Measurements from ENCODE around the gene RSPO1. TPM values are rescaled to one million over a fixed set of nuclear protein-coding genes. Genes with fewer than 3 reads are reported as not detected.

Gene RSPO1
- total RNA-seq, 1 experiment from 2014 or later, result not detected

DNA sequence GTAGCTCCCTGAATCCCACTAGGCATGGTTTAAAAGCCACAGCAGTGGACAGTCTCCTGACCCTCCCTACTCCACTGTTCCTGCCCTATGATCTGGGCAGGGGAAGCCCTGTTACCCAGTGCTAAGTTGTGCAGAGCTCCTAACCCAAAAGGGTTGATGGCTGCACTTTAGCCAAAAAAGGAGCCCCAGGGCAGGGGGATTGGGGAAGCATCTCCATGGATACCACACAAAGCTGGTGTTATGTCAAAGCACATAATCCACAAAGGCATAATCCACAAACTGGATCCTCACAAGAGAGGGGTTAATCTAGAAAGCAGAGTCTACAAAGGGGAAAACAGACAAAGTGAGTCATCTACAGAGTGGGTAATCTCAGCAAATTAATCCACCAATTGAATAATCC lies 5.7 kb downstream of the RSPO1 start:
- Histone ChIP-seq H3K79me2 (ENCODE audit: low read depth) (no peaks in the 10 kb centered on the region), H4K20me1 (ENCODE audit: insufficient read depth) (no peaks in the 10 kb centered on the region), H3K4me1 (replicated peaks; ENCODE audit: insufficient read depth) (no peaks in the 10 kb centered on the region), H3K27ac (no peak overlapping the region), H3K9me2 (ENCODE audit: insufficient read depth) (no peaks in the 10 kb centered on the region), H3K4me3 (no peak overlapping the region), H2AFZ (no peak overlapping the region), H3F3A (ENCODE audit: insufficient read depth, low read depth) (no peaks in the 10 kb centered on the region), H3K4me2 (no peak overlapping the region), H3K36me3 (ENCODE audit: low read depth) (no peaks in the 10 kb centered on the region), H3K9me3 (ENCODE audit: insufficient read depth, low read depth) (no peaks in the 10 kb centered on the region), H3K27me3 (ENCODE audit: insufficient read depth, low read depth) (peaks cover 96% of the 10 kb centered on the region)
- no TSS peak for BruUV-seq (replicated peaks)
- ChIA-PET POLR2A (ENCODE audit: unreplicated experiment) (no interaction called here), CTCF (no interaction called here)
- TF ChIP-seq, protein P1, sequence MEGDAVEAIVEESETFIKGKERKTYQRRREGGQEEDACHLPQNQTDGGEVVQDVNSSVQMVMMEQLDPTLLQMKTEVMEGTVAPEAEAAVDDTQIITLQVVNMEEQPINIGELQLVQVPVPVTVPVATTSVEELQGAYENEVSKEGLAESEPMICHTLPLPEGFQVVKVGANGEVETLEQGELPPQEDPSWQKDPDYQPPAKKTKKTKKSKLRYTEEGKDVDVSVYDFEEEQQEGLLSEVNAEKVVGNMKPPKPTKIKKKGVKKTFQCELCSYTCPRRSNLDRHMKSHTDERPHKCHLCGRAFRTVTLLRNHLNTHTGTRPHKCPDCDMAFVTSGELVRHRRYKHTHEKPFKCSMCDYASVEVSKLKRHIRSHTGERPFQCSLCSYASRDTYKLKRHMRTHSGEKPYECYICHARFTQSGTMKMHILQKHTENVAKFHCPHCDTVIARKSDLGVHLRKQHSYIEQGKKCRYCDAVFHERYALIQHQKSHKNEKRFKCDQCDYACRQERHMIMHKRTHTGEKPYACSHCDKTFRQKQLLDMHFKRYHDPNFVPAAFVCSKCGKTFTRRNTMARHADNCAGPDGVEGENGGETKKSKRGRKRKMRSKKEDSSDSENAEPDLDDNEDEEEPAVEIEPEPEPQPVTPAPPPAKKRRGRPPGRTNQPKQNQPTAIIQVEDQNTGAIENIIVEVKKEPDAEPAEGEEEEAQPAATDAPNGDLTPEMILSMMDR (conservative IDR thresholded peaks at IDR 0.05), result no peak
- no peak for TF ChIP-seq EZH2 (IDR thresholded peaks at IDR 0.05; ENCODE audit: low read depth)
- intact Hi-C loops (cut with micrococcal nuclease; ENCODE audit: unreplicated experiment), result no loop called here
- no peak for DNase-seq

DNA sequence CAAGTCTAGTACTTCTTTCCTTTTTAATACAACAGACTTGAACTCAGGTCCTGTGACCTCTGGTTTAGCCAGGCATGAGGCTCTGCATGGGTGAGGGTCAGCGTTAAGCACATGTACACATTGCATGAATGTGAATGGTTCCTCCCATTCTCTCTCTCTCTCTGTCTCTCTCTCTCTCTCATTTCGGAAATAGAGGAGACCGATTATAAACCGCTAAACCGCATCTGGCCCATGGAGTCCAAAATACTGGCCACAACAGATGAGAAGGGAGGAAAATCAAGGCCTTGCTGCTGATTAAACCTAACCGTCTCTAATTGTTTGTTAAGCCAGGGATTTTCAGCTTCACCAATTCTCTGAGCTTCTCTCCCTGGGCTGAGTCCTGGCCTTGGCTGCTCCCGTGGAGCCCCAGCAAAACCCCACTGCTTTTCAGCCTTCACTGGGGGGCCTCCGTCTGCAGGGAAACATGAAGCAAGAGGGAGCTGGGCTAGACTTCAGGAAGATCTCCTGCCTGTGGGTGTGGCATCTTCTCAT lies 6.6 kb downstream of the RSPO1 start:
- H3K27ac ChIP-seq, result no peak overlapping the region
- H2AFZ ChIP-seq, result no peak overlapping the region
- H3K79me2 ChIP-seq (ENCODE audit: low read depth), result no peaks in the 10 kb centered on the region
- POLR2A ChIA-PET (ENCODE audit: unreplicated experiment), result no interaction called here
- DNase-seq, result no peak
- peaks cover 91% of the 10 kb centered on the region for H3K27me3 ChIP-seq (ENCODE audit: insufficient read depth, low read depth)
- no peaks in the 10 kb centered on the region for H3K9me2 ChIP-seq (ENCODE audit: insufficient read depth)
- H3K36me3 ChIP-seq (ENCODE audit: low read depth), result no peaks in the 10 kb centered on the region
- H3F3A ChIP-seq (ENCODE audit: insufficient read depth, low read depth), result no peaks in the 10 kb centered on the region
- H3K4me3 ChIP-seq, result no peak overlapping the region
- no peak for TF ChIP-seq EZH2 (IDR thresholded peaks at IDR 0.05; ENCODE audit: low read depth)
- TF ChIP-seq, protein P1 (conservative IDR thresholded peaks at IDR 0.05), result no peak
- H3K4me2 ChIP-seq, result no peak overlapping the region
- H4K20me1 ChIP-seq (ENCODE audit: insufficient read depth), result no peaks in the 10 kb centered on the region
- no peaks in the 10 kb centered on the region for H3K9me3 ChIP-seq (ENCODE audit: insufficient read depth, low read depth)
- intact Hi-C loops (cut with micrococcal nuclease; ENCODE audit: unreplicated experiment), result no loop called here
- BruUV-seq (replicated peaks), result no TSS peak
- no peaks in the 10 kb centered on the region for H3K4me1 ChIP-seq (replicated peaks; ENCODE audit: insufficient read depth)
- CTCF ChIA-PET, result interaction anchor here (0.6 kb wide), 1 partner anchor 993 kb away, joined by 3 read pairs; no protein-coding TSS in a partner anchor

DNA sequence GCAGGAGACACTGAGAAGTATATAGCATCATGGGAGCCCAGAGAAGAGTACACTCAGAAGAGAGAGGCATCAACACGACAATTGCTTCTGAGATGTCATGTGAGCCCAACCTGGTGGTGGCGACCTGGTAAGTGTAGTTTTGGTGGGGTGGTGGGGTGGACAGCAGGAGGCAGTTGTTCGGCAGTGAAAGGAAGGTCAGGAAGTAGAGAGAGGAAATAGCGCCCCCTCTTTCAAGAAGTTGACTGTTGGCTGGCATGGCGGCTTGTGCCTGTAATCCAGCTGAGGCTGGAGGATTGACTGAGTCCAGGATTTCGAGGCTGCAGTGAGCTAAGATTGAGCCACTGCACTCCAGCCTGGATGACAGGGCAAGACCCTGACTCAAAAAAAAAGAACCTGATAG lies 12.6 kb downstream of the RSPO1 start:
- CTCF ChIA-PET, result interaction anchor here (0.7 kb wide), 1 partner anchor 1090 kb away, joined by 5 read pairs; no protein-coding TSS in a partner anchor
- Histone ChIP-seq H4K20me1 (ENCODE audit: insufficient read depth) (no peaks in the 10 kb centered on the region), H3K79me2 (ENCODE audit: low read depth) (no peaks in the 10 kb centered on the region)

More for the DNA sequence above, 12.6 kb downstream of the RSPO1 start:
- Histone ChIP-seq H3K4me2 (no peak overlapping the region), H3K4me1 (replicated peaks; ENCODE audit: insufficient read depth) (no peaks in the 10 kb centered on the region), H3K36me3 (ENCODE audit: low read depth) (no peaks in the 10 kb centered on the region), H3K27ac (no peak overlapping the region), H3K4me3 (no peak overlapping the region), H3F3A (ENCODE audit: insufficient read depth, low read depth) (no peaks in the 10 kb centered on the region), H3K9me3 (ENCODE audit: insufficient read depth, low read depth) (no peaks in the 10 kb centered on the region), H3K27me3 (ENCODE audit: insufficient read depth, low read depth) (peaks cover 85% of the 10 kb centered on the region), H3K9me2 (ENCODE audit: insufficient read depth) (no peaks in the 10 kb centered on the region), H2AFZ (no peak overlapping the region)
- POLR2A ChIA-PET (ENCODE audit: unreplicated experiment), result no interaction called here
- DNase-seq, result no peak
- no peak for TF ChIP-seq EZH2 (IDR thresholded peaks at IDR 0.05; ENCODE audit: low read depth)
- TF ChIP-seq, protein P1 (conservative IDR thresholded peaks at IDR 0.05), result no peak
- intact Hi-C loops (cut with micrococcal nuclease; ENCODE audit: unreplicated experiment), result no loop called here
- no TSS peak for BruUV-seq (replicated peaks)

Measured in PC-9 (cell line).